ENCODE measurements around the gene YIPF2.
"Not testable (repeated sequence)": the region's sequence is repeated elsewhere in the genome, so short reads cannot be mapped to it uniquely, and the experiment has no call there.

YIPF2 gene

DNA sequence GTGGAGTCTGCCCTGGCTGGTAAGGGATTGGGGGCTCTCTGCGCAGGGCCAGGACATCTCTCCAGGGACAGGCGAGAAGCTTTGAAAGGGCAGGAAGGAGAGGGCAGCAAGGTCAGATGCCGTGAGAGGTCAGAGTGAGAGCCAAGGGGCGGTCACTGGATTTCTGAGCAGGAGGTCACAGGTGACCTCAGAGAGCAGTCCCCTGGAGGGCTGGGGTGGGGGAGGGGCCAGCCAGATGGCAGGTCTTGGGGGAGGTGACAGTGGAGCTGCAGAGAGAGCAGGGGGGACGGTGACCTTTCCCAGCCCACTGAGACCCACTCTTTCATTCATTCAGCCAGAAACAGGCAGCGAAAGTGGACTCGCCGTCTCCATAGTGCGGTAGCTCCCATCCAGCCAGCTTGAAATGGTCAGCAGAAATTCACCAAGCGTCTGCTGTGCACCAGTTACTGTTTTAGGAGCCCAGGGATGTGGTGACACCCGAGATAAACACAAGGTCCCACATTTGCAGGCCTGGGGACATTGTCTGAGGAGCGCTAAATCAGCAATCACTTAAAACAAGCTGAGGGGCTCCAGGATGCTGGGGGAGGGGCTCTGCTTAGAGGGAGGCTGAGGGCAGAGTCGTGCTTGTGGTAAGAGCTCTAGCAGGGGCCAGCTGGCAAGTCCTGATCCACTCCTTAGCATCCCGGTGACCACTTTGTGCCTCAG, 46.9 kb downstream of the YIPF2 start:
- DNase-seq (ENCODE audit: insufficient read length, low spot score) (no peak), FAIRE-seq (no peak)
- TF ChIP-seq POLR2AphosphoS5 (IDR thresholded peaks at IDR 0.05; ENCODE audit: low read depth, low read length) (no peak), TAF1 (IDR thresholded peaks at IDR 0.05; ENCODE audit: low read depth, low read length) (no peak), POU2F2 (IDR thresholded peaks at IDR 0.05; ENCODE audit: low read depth, low read length) (no peak), SPI1 (IDR thresholded peaks at IDR 0.05; ENCODE audit: low read depth, low read length) (no peak), PAX5 (IDR thresholded peaks at IDR 0.05; ENCODE audit: insufficient read depth, low read length, severe bottlenecking) (no peak), POLR2A (IDR thresholded peaks at IDR 0.05; ENCODE audit: low read depth, low read length) (no peak)

DNA sequence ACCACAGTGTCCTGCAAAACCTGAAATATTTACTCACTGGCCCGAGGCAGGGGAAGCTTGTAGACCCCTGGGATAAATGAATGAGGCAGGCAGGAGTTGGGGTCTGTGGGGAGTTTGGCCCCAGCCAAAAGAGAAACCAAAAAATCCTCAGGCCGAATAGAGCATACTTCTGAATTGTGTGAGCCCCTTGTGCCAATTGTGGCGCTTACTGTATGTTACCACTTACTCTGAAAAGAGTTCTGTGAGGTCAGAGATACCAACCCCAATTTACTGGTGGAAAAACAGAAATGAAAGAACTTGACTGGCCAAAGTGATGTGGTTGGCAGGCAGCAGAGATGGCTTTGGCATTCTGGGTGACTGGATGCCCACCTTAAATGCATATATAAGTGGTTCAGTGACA, 50.2 kb downstream of the YIPF2 start:
- FAIRE-seq: no peak
- no peak for DNase-seq (ENCODE audit: insufficient read length, low spot score)

DNA sequence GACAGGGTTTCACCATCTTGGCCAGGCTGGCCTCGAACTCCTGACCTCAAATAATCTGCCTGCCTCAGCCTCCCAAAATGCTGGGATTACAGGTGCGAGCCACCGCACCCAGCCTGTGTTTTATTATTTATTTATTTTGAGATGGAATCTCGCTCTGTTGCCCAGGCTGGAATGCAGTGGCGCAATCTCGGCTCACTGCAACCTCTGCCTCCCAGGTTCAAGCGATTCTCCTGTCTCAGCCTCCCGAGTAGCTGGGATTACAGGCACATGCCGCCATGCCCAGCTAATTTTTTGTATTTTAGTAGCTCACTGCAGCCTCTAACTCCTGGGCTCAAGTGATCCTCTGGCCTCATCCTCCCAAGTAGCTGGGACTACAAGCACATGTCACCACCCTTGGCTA, 50.8 kb downstream of the YIPF2 start:
- not testable (repeated sequence) for FAIRE-seq

More for the DNA sequence above, 50.2 kb downstream of the YIPF2 start:
- TF ChIP-seq SPI1 (IDR thresholded peaks at IDR 0.05; ENCODE audit: low read depth, low read length) (no peak), POLR2AphosphoS5 (IDR thresholded peaks at IDR 0.05; ENCODE audit: low read depth, low read length) (no peak), POLR2A (IDR thresholded peaks at IDR 0.05; ENCODE audit: low read depth, low read length) (no peak), POU2F2 (IDR thresholded peaks at IDR 0.05; ENCODE audit: low read depth, low read length) (no peak), TAF1 (IDR thresholded peaks at IDR 0.05; ENCODE audit: low read depth, low read length) (no peak), PAX5 (IDR thresholded peaks at IDR 0.05; ENCODE audit: insufficient read depth, low read length, severe bottlenecking) (no peak)

DNA sequence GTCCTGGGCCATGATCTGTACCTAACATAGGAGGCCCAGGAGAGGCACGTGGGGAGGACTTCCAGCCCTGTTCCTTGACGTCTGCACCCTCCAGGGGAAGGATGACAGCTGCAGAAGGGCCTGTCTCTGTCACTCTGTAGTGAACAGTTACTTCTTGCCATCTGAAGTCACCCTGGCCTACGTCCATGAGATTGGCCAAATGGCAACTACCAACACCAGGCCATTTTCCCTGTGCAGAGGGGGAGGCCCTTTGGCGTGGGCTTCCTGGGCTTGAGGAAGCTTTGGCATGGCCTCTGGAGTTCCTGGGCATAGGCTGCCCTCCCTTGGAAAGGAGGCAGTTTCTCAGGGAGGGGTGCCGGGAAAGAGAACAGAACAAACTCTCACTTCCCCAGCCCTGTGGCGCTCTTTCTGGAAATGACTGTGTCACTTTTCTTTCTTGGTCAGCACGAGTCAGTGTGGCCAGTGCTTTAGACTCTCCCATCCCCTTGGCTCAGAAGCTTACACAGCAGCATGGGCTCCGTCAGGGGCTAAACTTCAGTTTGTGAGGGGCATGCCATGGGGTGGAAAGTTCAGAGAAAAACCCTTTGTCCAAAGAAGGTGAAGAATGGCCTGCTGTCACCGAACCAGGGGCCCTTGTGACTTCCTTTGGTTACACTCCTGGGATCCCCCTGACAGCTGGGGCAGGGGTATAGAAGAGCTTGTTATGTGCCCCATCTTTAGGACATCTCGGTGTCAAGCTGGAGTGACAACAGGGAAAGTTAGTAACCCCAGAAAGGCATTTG, 51.8 kb downstream of the YIPF2 start:
- DNase-seq (ENCODE audit: insufficient read length, low spot score): no peak
- peak; percentile 84 for FAIRE-seq
- TF ChIP-seq POU2F2 (IDR thresholded peaks at IDR 0.05; ENCODE audit: low read depth, low read length) (0 out of 2 replicates have a peak, but pooled peaks have one; percentile 50), POLR2AphosphoS5 (IDR thresholded peaks at IDR 0.05; ENCODE audit: low read depth, low read length) (no peak; the same call in 1 of the 2 replicates), TAF1 (IDR thresholded peaks at IDR 0.05; ENCODE audit: low read depth, low read length) (no peak; the same call in 1 of the 2 replicates), PAX5 (IDR thresholded peaks at IDR 0.05; ENCODE audit: insufficient read depth, low read length, severe bottlenecking) (peak; percentile 8), SPI1 (IDR thresholded peaks at IDR 0.05; ENCODE audit: low read depth, low read length) (peak; percentile 99), POLR2A (IDR thresholded peaks at IDR 0.05; ENCODE audit: low read depth, low read length) (peak; percentile 38; the same call in 1 of the 2 replicates)

More for the DNA sequence above, 50.8 kb downstream of the YIPF2 start:
- not testable (repeated sequence) for DNase-seq (ENCODE audit: insufficient read length, low spot score)

DNA sequence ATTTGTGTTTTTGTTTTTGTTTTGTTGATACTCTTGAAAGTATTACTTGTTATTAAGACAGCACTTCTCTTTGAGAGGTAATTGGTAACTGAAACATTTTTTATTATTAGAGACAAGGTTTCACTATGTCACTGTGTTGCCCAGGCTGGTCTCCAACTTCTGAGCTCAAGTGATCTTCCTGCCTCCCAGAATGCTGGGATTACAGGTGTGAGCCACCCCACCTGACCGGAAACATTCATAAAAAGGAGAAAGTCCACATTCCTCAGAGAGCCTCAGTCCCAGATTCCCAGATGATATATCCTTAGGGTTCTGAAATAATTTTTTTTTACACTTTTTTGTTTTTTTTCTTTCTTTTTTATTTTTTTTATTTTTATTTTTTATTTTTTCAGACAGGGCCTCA, 54.4 kb downstream of the YIPF2 start:
- FAIRE-seq: no peak
- TF ChIP-seq TAF1 (IDR thresholded peaks at IDR 0.05; ENCODE audit: low read depth, low read length) (no peak), PAX5 (IDR thresholded peaks at IDR 0.05; ENCODE audit: insufficient read depth, low read length, severe bottlenecking) (no peak), POLR2A (IDR thresholded peaks at IDR 0.05; ENCODE audit: low read depth, low read length) (no peak), POU2F2 (IDR thresholded peaks at IDR 0.05; ENCODE audit: low read depth, low read length) (no peak), SPI1 (IDR thresholded peaks at IDR 0.05; ENCODE audit: low read depth, low read length) (no peak), POLR2AphosphoS5 (IDR thresholded peaks at IDR 0.05; ENCODE audit: low read depth, low read length) (no peak)

DNA sequence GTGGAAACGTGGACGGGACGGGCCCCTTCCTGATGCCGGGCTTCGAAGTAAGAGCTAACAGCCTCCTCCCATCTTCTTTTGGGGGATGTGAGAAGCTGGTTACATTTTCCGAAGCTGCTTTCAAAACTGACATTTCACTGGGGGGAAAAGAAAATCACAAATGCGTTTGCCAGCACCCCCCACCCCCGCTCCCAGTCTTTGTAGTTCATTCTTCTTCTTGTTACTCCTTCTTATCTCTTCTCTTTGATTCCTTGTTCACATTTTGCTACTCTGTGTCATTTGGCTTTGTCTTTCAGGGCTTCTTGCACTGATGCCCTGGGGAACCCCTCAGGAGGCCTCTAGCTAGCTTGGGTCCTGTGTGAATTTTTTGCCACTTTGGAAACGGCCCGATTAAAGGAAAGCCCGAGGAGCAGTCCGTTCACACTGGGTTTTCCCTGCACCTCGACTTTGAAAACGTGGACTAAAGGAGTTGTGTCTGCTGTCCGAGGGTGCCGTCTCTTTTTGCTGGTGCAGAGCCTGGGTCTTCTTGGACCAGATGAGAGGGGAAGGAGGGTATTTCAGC, 55.8 kb downstream of the YIPF2 start:
- no peak for FAIRE-seq
- DNase-seq (ENCODE audit: insufficient read length, low spot score): no peak
- TF ChIP-seq POLR2AphosphoS5 (IDR thresholded peaks at IDR 0.05; ENCODE audit: low read depth, low read length): no peak
- no peak for TF ChIP-seq TAF1 (IDR thresholded peaks at IDR 0.05; ENCODE audit: low read depth, low read length)
- TF ChIP-seq PAX5 (IDR thresholded peaks at IDR 0.05; ENCODE audit: insufficient read depth, low read length, severe bottlenecking): no peak
- no peak for TF ChIP-seq POLR2A (IDR thresholded peaks at IDR 0.05; ENCODE audit: low read depth, low read length)
- TF ChIP-seq SPI1 (IDR thresholded peaks at IDR 0.05; ENCODE audit: low read depth, low read length): no peak
- no peak for TF ChIP-seq POU2F2 (IDR thresholded peaks at IDR 0.05; ENCODE audit: low read depth, low read length)

More for the DNA sequence above, 54.4 kb downstream of the YIPF2 start:
- DNase-seq (ENCODE audit: insufficient read length, low spot score): no peak
